Measurements from ENCODE around the gene ARSI.

- TF ChIP-seq CTCF (conservative IDR thresholded peaks at IDR 0.05) = no peak
- TF ChIP-seq ZFX (IDR thresholded peaks at IDR 0.05) = no peak
These were observed 2.9 kb upstream of the ARSI start for GRCh38 chr5:150305557-150305956.
